Measurements from ENCODE around the gene OSCP1. TPM values are rescaled to one million over a fixed set of nuclear protein-coding genes. Genes with fewer than 3 reads are reported as not detected.
A peak's percentile ranks its signal among the peaks of the same experiment; 100 is the strongest.

The OSCP1 gene
- total and polyA plus RNA-seq, 2 donors (not counting 1 experiment from before 2014, with no cell fraction given): 0.16 to 0.94 TPM

DNA sequence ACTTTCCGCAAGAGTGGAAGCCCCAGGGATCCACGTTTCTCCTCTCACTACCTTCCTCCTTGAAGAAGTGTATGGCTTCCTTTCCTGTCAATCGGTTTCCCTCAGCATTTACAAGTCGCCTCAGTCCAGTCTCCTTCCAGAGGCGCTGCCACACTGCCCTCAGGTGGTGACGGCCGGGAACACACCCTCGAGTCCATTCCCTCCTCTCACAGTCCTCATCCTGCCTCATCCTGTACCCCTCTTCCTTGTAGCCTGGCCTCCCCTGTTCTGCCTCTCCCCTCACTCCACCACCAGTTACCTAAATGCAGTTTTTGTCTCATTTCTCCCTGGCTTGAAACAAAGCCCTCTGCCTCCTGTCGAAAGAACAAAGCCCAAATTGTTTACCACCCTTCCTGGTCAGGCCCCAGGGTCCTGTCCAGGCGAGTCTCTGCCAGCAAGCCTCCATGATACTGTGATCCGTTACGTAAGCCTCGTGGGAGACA is 29.4 kb downstream of the OSCP1 start:
- Histone ChIP-seq H3K27ac (ENCODE audit: low read length in 2 of 2) (no peak overlapping the region), H3K79me2 (ENCODE audit: control insufficient read depth, insufficient read depth, low read length) (no peaks in the 10 kb centered on the region), H3K4me1 (ENCODE audit: control insufficient read depth in 2 of 2, insufficient read depth in 2 of 2, low read length in 2 of 2) (peaks cover 4 to 5% of the 10 kb centered on the region in 2 donors), H3K36me3 (replicated peaks in 1 of 2; ENCODE audit: control extremely low read depth in 1 of 2, control insufficient read depth in 1 of 2, extremely low read depth in 1 of 2, insufficient read depth in 2 of 2, low read length in 1 of 2) (no peaks in the 10 kb centered on the region), H4K20me1 (ENCODE audit: control insufficient read depth, insufficient read depth, low read length, poor library complexity, severe bottlenecking) (no peaks in the 10 kb centered on the region), H3K9me3 (ENCODE audit: control extremely low read depth in 1 of 3, control insufficient read depth in 2 of 3, insufficient read depth in 1 of 3, low read length in 2 of 3) (no peaks in the 10 kb centered on the region), H3K4me2 (replicated peaks; ENCODE audit: low read depth, low read length, poor library complexity, severe bottlenecking) (peak overlapping the region; percentile 47), H3K4me3 (ENCODE audit: control extremely low read depth in 1 of 5, extremely low read depth in 1 of 5, insufficient read depth in 1 of 5, low read depth in 2 of 5, low read length in 4 of 5) (no peak overlapping the region), H3K27me3 (replicated peaks in 1 of 4; ENCODE audit: control extremely low read depth in 1 of 4, control insufficient read depth in 3 of 4, insufficient read depth in 4 of 4, low read length in 3 of 4) (no peaks in the 10 kb centered on the region), H2AFZ (ENCODE audit: insufficient read depth, low read depth, low read length, poor library complexity, severe bottlenecking) (peak overlapping the region; percentile 69), H3K9ac (ENCODE audit: low read length) (no peak overlapping the region)
- Mint-ChIP-seq H3K4me1 (peaks cover 8% of the 10 kb centered on the region), H3K27ac (peak overlapping the region; percentile 37), H3K4me3 (no peak overlapping the region), H3K9me3 (ENCODE audit: insufficient read depth) (no peaks in the 10 kb centered on the region), H3K27me3 (no peaks in the 10 kb centered on the region)
- POLR2A ChIA-PET: no interaction called here
- 27% methylated on average over 12 of the region's 13 CpGs for WGBS (ENCODE audit: insufficient coverage)
- peak; percentile 100 for ATAC-seq (ENCODE audit: low read depth)
- intact Hi-C loops (cut with micrococcal nuclease): loop anchor here (1.0 to 2.0 kb wide), 6 partner anchors 35 to 320 kb away; partner anchors contain the start of gene TRAPPC3
- CTCF ChIA-PET: interaction anchor here (1.0 to 5.2 kb wide), 16 partner anchors 21 to 271 kb away, joined by 3 to 98 read pairs (median 8); partner anchors contain the start of gene TRAPPC3
- no peak for TF ChIP-seq EZH2 (IDR thresholded peaks at IDR 0.05; ENCODE audit: borderline replicate concordance, insufficient read depth, low read depth, low read length, poor library complexity, severe bottlenecking)
- TF ChIP-seq, protein P1, sequence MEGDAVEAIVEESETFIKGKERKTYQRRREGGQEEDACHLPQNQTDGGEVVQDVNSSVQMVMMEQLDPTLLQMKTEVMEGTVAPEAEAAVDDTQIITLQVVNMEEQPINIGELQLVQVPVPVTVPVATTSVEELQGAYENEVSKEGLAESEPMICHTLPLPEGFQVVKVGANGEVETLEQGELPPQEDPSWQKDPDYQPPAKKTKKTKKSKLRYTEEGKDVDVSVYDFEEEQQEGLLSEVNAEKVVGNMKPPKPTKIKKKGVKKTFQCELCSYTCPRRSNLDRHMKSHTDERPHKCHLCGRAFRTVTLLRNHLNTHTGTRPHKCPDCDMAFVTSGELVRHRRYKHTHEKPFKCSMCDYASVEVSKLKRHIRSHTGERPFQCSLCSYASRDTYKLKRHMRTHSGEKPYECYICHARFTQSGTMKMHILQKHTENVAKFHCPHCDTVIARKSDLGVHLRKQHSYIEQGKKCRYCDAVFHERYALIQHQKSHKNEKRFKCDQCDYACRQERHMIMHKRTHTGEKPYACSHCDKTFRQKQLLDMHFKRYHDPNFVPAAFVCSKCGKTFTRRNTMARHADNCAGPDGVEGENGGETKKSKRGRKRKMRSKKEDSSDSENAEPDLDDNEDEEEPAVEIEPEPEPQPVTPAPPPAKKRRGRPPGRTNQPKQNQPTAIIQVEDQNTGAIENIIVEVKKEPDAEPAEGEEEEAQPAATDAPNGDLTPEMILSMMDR (IDR thresholded peaks at IDR 0.05): peak; percentile 97
- peak; percentile 88 for DNase-seq

GRCh38 chr1:36420409-36420808 is 29.8 kb downstream of the OSCP1 start:
- Mint-ChIP-seq H3K9me3 (ENCODE audit: insufficient read depth) (no peaks in the 10 kb centered on the region), H3K27me3 (no peaks in the 10 kb centered on the region), H3K4me3 (no peak overlapping the region), H3K27ac (no peak overlapping the region), H3K4me1 (peaks cover 8% of the 10 kb centered on the region)
- Histone ChIP-seq H3K79me2 (ENCODE audit: control insufficient read depth, insufficient read depth, low read length) (no peaks in the 10 kb centered on the region), H3K27me3 (replicated peaks in 1 of 4; ENCODE audit: control extremely low read depth in 1 of 4, control insufficient read depth in 3 of 4, insufficient read depth in 4 of 4, low read length in 3 of 4) (no peaks in the 10 kb centered on the region), H3K27ac (ENCODE audit: low read length in 2 of 2) (no peak overlapping the region), H2AFZ (ENCODE audit: insufficient read depth, low read depth, low read length, poor library complexity, severe bottlenecking) (peak overlapping the region; percentile 69), H3K9me3 (ENCODE audit: control extremely low read depth in 1 of 3, control insufficient read depth in 2 of 3, insufficient read depth in 1 of 3, low read length in 2 of 3) (no peaks in the 10 kb centered on the region), H3K4me2 (replicated peaks; ENCODE audit: low read depth, low read length, poor library complexity, severe bottlenecking) (peak overlapping the region; percentile 47), H3K4me3 (ENCODE audit: control extremely low read depth in 1 of 5, extremely low read depth in 1 of 5, insufficient read depth in 1 of 5, low read depth in 2 of 5, low read length in 4 of 5) (no peak overlapping the region), H3K4me1 (ENCODE audit: control insufficient read depth in 2 of 2, insufficient read depth in 2 of 2, low read length in 2 of 2) (peaks cover 4 to 5% of the 10 kb centered on the region in 2 donors), H3K36me3 (replicated peaks in 1 of 2; ENCODE audit: control extremely low read depth in 1 of 2, control insufficient read depth in 1 of 2, extremely low read depth in 1 of 2, insufficient read depth in 2 of 2, low read length in 1 of 2) (no peaks in the 10 kb centered on the region), H4K20me1 (ENCODE audit: control insufficient read depth, insufficient read depth, low read length, poor library complexity, severe bottlenecking) (no peaks in the 10 kb centered on the region), H3K9ac (ENCODE audit: low read length) (no peak overlapping the region)
- ChIA-PET CTCF (interaction anchor here (1.0 to 5.2 kb wide), 19 partner anchors 12 to 271 kb away, joined by 3 to 98 read pairs (median 5); partner anchors contain the start of gene TRAPPC3), POLR2A (interaction anchor here (1.3 kb wide), 1 partner anchor 34 kb away, joined by 3 read pairs; no protein-coding TSS in a partner anchor)
- no peak for TF ChIP-seq EZH2 (IDR thresholded peaks at IDR 0.05; ENCODE audit: borderline replicate concordance, insufficient read depth, low read depth, low read length, poor library complexity, severe bottlenecking)
- TF ChIP-seq, protein P1 (IDR thresholded peaks at IDR 0.05): no peak
- WGBS (ENCODE audit: insufficient coverage): 72% methylated on average over 3 of the region's 5 CpGs
- intact Hi-C loops (cut with micrococcal nuclease): loop anchor here (1.0 to 2.0 kb wide), 5 partner anchors 34 to 320 kb away; no protein-coding TSS in a partner anchor
- DNase-seq (no peak), ATAC-seq (ENCODE audit: low read depth) (no peak)
